Stimulated activated CD4-positive, alpha-beta T cell treated with anti-CD3 and anti-CD28 coated beads, Interleukin-1b, Interleukin-23, amount 100 ng/mL, for 48 hours (primary cell): ENCODE measurements around the gene EPHB3.

Experiments used
- DNase-seq: peaks from one replicate; pipeline ENCODE4 v3.0.0-alpha.2; 2020

EPHB3 gene

DNA sequence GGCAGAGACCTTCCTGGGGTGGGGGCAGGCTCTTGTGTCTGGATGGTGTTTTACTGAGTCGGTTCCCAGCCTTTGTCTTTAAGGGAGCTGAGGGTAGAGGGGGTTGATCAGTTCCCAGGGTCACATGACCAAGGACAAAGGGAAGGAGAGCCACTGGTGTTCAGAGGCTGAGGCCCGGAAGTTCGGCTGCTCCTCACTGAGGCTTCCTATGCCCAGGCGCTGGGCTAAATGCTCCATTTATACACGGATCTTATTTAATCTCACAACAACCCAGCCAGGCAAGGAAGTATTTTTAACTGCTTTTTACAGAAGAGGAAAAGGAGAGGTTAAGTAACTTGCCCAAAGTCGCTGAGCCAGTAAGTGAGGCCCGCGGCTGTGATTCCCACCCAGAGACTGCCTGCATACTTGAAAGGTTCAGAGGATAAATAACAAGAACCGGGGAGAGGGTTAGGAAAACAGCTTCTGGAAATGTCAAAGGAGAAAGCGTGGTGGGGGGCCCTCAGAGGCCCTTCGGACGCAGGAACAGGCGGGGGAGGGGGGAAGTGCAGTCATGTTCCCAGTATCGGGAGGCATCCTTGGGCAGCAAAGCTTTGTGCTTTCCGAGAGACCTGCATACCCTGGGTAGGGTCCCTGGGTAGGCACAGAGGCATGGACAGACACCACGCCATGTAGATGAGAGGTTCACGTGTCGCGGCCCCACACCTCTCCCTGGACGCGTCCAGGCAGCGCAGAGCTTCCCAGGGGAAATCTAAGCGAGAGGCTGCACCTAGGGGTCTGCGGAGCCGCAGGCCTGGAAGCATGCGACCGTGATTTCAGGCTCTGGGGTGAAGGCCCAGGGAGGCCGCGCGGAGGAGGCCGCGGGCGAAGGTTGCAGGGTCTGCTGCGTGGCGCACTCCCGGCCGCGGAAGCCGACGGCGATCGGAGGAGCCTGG lies 21.3 kb downstream of the EPHB3 start:
- DNase-seq = no peak

DNA sequence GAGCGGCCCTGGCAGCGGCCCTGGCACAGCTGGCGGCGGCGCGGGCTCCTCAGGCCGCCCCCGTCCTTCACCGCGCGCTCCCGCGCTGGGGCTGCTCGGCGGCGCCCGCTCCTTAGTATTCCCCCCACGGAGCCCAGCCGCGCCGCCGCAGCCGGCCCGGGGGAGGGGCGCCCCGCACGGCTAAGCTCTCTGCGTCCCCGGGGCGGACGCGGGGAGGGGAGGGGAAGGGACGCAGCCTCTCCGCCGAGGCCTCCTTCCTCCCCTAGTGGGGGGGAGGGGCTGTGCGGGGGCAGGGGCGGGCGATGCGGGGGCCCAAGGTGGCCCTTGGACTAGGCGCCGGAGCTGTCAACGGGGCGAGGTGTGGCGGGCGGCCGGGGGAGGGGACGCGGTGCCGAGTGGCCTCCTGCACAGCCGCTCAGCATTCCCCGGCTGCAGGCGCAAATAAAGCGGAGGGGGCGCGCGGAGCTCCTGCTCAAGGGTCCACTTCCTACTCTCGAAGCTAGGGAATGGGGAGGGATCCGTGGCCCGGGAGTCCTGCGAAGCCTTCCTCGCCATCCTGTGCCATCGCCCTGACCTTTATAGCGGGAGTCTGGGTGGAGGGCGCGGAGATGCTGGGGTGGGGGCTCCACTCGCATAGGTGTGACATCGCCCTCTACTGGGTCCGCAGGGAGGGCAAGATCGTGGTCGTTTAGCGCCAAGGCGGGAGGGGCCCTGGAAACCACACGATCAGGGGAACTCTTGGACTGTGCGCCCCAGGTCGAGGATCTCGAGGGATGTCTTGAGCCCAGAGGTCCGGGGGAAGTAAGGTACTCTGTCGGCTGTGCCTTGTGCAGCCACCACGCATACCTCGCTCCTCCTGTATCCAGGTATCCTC lies 22.2 kb downstream of the EPHB3 start:
- DNase-seq = no peak

DNA sequence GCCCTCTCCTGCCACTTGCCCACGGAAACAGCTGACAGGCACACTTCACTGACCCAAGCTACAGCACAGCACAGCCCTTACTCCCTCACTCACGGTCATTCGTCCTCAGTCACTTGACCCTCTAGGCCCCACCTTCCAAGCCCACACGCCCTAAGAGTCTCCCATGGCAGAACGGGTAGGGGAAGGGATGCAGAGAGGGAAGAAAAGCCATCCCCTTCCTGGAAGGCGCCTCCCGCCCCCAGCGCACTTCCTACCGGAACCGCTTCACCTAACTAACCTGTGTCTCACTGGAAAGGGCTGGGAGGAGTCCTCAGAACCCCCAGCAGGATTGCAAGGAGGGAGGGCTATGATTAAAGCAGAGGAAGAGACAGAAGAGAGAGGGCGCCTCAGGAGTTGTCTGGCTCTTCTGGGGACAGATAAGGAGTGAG lies 22.9 kb downstream of the EPHB3 start:
- no peak for DNase-seq

DNA sequence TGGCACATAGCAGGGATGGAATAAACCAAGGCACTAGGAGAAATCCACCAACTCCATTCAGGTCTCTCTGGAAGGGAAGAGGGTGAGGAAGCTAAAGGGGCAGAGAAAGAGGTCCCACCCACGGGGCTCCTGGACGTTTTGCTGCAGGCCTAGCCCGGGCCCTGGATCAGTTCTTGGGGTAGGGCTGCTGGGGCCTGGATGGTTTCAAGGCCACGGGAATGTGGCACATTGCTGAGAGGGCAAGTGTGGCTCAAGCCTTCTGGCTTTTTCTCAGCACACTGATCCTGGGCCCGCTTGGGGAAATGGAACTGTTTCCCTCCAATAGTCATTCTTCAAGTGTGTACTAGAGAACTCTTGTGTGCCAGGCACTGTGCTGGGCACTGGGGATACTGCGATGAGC lies 24.0 kb downstream of the EPHB3 start:
- DNase-seq = no peak

DNA sequence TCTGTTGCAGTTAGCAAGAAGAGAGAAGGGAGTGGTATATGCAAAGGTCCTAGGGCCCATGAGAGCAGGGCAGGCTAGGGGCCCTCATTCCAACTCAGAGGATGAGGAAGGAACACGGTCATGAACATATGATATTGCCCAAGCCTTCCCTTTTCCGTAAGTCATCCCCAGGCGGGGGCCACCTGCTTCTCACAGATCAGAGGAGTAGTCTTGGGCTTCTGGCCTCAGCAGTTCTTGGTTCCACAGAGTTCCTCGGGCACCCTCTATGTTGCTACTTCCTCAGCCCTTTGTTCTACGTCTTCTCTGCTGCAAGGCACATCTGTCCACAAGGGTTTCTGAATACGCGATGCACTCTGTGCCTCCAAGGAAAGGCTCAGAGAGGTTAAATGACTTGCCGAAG lies 25.3 kb downstream of the EPHB3 start:
- DNase-seq = no peak

DNA sequence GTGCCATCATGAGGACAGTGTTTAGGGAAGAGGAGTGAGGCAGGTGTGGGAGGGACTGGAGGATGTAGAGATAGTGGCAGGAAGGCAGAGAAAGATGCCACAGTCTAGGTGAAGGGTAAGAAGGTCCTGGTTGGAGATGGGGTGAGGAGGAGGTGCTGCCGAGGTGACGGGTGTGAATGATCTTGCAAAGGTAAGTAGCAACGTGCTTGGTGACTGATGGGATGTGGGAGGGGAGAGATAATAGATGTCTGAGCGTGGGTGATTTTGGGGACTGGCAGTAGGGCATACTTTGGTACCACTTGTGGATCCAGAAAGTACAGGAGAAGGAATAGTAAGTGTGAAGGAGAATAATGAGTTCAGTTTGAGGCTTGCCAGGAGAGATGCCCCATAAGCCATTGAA lies 27.2 kb downstream of the EPHB3 start:
- no peak for DNase-seq

DNA sequence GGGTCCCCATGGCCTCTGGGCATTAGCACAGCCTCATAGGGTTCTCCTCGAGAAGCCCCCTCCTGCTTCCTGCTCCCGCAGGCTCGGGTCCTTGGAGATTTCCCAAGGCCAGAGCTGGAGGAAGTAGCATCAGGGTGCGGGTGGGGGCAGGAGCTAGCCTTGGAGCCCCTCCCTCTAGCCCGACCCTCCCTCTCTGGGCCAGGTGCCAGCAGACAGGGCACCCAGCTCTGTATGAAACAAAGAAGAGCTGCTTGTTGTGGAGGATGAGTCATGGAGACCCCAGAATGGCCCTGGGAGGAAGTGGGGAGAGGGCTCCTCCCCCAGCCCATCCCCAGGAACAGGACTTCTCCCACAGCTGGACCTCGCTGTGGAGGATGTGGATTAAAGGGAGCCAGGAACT lies 29.2 kb downstream of the EPHB3 start:
- no peak for DNase-seq

DNA sequence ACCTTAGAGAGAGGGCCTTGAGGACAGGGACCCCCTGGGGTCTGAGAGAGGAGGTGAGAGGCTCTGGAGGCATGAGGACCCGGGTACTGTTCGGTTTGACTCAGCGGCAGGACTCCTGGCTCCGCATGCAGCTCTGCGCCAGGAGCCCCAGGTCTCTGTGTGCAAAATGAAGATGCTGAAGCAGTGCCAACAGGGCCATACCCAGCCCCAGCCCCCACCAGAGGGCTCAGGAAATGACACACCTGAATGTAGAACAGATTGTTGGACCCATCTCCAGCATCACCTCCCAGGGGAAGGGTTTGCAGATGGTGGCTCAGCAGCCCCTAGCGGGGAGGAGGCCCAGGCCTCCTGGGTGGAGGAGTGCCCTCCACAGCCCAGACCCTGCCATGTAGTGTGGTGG lies 30.2 kb downstream of the EPHB3 start:
- no peak for DNase-seq

DNA sequence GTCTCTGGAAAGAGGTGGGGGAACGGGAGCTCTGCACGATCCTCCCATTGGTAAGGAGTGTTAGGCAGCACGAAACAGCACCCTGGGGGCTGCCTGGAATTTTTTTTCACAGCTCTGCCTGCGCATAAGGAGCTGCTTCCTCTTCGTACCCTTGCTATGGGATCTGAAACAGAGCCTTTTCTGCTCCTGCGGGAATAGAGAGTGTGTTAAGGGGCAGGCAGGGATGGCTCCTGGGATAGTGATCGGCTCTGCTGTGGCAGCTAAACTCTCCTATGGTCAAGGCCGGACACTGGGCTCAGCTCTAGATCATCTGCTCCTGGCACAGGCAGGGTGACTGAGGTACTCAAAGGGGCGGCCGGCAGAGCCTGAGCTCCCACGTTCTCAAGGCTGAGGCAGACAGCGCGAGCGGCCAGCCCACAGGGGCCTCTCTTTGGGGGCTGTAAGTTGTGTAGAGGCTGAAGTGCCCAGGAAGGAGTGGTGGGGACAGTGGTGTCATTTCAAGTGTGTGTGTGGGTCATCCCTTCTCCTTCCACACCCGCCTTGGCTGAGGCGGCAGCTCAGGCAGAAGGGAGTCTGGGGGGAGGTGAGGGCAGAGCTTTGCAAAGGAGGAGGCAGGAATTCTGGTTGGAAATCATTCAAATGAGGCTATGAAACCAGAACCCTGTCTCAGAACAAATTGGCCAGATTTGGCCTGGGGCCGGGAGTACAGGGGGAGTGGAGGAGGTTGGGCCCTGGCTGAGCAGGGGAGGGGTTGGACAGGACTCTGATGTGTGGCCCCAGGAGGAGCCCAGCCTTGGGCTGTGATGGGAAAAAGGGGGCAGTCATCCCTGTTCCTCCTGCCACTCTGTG lies 31.0 kb downstream of the EPHB3 start:
- DNase-seq = no peak

DNA sequence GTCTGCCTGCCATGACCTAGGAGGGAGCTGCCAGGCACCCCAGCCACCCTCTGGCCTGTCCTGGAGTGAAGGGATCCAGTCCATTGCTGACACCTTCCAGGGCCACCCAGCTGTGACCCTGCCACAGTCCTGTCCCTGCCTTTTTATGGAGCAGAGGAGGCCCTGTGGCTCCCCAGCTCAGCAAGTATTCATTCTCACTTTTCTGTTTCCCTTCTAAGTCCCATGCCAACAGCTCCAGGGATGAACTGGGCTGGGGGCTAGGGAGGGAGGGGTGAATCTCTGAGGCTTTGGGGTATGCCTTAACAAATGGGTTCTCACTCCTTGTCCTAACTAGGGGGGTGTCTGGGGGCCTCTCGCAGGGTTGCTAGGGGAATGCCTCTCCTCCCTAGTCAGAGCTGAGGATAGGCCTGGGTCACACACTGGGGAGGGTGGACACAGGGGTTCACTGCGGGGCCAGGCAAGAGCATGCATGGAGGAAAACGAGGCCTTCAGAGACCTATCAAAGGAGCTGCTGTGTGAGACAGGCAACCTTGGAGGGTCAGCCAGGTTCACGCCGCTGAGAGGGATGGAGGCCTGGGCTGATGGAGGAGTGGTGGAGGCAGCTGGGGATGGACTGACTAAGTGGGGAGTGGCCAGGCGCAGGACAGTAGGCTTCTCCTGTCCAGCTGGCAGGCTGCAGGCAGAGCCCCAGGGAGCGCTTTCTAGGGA lies 31.8 kb downstream of the EPHB3 start:
- DNase-seq = no peak

DNA sequence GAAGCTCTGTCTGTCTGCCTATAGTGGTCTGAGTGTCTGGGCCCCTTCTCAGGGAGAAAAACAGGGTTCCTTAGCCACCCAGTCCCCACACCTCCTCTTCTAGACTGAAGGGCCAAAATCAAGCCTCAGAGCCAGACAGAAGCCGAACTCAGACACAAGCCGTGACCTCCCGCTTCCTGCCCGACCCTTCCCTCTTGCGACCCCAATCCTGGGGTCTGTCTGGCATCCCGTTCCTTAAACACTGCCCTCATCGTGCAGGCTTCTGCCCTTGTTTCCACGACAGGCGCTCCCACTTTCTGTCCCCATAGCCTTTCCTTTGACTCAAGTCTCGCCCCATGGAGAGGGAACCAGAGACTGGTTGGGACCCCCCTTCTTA lies 32.3 kb downstream of the EPHB3 start:
- no peak for DNase-seq

DNA sequence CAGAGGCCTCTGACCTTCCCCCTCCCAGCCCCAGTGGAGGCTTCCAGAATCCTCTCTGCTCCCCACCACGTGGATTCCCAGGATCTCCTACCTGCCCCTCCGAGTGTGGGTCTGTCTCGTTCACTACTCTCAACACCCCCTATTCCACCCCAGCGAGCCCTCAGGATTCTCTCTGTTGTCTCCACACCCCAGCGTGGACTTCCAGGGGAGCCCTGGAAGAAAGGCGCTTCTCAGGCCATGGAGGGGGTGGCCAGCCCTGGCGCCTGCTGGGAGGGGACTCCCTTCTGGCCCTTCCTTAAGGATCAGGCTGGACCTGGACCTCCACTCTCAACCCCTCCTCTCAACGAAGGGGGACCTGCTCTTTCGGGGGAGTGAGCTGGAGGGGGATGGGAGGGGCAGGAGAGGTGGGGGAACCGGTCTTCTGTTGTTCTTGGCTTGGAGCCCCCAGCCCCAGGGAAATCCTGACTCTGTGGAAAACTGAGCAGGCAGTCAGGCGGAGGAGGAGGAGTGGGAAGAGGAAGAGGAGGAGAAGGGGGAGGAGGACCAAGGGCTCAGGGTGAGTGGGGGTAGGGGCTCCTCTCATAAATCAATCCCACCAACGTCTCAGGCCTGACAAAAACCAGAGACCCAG lies 32.9 kb downstream of the EPHB3 start:
- no peak for DNase-seq

DNA sequence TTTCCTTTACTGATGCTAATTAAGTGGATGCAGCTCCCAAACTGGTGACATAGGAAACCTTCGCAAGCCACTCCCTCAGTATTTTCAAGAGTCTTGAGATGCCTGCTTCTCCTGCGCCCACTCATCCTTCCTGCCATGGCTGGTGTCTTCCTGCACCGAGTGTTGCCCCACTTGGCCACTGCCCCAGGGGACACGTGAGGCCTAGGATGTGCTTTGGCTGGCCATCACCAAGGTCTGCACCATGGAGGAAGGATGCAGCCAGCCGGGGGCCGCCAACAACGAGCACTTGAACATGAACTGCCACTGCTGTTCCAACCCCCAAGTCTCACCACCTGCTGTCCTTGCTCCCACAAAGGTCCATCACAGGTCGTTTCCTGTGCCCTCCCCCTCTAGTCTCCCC lies 34.1 kb downstream of the EPHB3 start:
- no peak for DNase-seq

DNA sequence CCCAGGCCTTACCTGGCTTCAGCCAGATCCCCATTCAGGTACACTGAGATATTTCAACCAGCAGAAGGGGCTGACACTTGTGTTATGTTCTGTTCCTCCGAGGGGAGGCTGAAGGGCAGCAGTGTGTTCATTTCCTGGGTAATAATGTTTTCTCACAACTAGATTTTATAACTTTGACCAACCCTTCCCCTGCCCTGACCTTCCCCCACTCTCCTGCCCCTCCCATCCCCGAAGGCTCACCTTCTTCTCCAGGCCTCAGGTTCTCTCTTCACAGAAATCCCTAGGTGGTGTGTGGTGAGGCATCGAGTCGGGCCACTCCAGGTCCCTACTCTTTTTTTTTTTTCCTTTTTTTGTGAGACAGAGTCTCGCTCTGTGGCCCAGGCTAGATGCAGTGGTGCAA lies 34.6 kb downstream of the EPHB3 start:
- DNase-seq = no peak

DNA sequence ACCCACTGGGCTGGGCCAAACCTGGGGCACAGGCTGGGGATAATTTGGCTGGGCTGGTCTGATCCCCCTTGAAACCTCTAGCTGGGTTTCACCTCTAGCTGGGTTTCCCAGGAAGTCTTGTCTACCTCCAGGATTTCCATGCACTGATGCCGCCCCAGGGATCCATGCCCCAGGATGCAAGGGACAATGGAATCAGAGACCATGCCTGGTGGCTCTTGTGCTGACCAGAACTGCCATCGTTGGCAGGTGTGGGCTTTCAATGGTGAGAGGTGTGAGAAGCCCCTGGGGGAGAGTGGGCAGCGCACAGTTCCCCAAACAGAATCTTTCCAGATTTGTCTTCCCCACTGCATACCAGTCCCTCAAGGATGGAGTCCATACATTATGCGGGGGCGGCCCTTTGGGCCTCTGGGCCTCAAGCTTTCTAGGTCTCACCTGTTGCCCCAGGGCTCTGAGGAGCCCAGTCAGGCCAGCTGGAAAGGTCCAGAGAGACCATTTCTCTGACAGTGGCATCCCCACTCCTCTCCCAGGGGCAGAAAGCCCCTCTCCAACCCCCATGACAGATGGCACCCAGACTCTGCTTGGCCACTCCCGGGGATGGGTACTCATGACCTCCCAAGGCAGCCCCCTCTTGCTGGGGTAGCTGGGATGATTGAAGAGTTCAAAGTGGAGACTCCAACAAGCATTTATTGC lies 35.4 kb downstream of the EPHB3 start:
- no peak for DNase-seq

DNA sequence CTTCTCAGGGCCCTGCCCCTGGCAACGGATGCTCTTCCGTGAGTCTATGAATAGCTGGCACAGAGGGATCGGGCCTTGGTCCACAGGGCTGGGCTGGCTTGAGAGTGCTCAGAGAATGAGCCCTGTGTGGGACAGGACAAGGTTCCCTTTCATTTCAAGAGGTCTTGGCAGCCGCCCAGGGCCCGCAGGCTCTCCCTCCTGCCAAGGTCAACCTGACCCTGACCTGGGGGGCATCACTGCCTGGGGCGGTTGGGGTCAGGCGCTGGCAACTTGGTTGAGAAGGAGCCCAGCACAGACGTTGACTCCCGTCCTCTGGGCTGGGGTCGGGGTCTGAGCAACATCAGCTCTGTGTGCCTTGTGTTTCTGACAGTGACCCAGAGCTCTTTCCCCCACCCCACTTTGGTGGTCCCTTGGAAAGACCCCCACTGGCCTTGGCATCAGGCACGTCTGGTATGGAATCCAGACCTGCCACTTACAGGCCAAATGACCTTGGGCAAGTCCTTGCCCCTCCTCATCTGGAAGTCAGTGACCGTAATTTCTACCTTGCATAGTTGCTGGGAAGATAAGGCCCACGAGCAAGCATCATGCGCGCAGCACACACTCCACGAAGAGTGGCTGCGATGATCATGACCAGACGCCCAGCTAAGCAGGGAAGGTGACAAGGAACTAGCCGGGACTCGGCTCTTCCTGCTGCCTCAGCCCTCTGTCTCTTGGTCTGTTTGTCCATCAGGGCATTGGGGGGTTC lies 36.4 kb downstream of the EPHB3 start:
- DNase-seq = no peak

DNA sequence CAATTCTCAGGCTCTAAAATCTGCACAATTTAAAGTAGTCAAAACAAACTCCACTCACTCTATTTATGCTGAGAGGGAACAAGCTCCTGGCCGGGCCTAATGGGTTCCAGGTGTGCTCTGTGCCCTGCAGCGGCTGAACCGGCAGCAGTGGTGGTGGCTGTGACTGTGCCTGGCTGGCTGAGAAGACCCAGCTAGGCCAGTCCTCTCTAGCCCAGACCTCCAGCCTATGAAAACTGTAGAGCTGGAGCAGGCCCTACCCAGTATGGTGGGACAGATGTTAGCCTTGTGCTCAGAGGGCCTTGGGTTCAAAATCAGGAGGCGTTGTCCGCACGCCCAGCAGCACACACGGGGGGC lies 37.0 kb downstream of the EPHB3 start:
- DNase-seq = no peak

DNA sequence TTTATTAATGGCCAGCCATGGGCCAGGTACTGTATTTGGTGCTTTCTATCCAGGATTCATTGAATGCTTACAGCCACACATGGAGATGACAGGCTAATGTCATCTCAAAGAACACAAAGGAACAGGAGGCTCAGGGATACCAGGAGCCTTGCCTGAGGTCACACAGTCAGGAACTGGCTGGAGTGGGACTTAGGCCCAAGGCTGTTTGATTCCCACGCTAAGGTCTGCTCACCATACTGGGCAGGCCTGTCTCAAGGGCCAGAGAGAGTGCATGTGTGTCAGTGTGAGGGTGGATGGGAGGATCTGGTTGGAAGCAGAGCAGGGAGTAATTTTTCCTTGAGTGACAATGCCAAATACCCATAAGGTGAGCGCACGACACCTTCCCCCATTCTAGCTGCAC lies 37.6 kb downstream of the EPHB3 start:
- DNase-seq = no peak

DNA sequence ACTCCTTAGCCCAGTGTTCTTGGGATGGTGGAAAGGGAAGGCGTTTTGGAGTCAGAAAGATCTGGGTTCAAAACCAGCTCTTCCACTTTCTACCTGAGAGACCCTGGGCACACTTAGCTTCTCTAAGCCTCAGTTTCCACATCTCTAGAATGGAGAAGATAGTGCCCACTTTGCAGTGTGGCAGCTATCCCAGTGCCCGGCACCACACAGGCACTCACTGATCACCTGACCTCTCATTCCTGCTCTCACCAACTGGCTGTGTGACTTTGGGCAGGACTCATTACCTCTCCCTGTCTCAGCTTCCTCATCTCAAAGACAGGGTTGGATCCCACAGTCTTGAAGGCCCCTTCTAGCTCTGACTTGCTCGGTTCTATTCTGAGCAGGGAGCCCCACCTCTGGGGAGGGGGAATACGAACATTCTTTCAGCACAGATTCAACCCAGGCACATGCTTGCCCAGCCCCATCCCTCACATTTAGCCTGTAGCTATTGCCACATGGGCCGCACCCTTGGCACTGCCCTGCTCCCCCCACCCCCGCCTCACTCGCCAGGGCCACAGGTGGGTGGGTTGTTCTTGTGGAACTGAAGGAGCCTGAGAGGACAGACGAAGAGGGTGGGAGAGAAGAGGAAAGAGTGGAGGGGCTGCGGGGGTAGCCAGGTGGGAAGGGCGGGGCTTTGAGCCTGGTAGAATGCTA lies 39.2 kb downstream of the EPHB3 start:
- no peak for DNase-seq
